ENCODE results near the gene FGD3. TPM values are rescaled to one million over a fixed set of nuclear protein-coding genes. Genes with fewer than 3 reads are reported as not detected.
"Not testable (repeated sequence)": the region's sequence is repeated elsewhere in the genome, so short reads cannot be mapped to it uniquely, and the experiment has no call there.

Gene FGD3
- total RNA-seq, 1 donor from 2014 or later, result 8.2 TPM

- no peak for DNase-seq (ENCODE audit: low spot score)
Observed at GRCh38 chr9:92974761-92975755, 27.7 kb downstream of the FGD3 start.

DNA sequence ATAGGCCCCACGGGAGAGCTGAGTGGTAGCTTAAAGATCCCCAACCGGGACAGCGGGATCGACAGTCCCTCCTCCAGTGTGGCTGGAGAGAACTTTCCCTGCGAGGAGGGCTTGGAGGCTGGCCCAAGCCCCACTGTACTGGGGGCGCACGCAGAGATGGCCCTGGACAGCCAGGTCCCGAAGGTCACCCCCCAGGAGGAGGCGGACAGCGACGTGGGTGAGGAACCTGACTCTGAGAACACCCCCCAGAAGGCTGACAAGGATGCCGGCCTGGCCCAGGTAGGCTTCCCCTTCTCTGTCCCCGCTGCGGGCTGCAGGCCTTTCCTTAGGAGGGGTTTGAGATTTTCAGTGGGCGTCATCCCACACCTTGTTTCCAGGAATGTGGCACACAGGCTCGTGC lies 29.1 kb downstream of the FGD3 start:
- no peak for DNase-seq (ENCODE audit: low spot score)

GRCh38 chr9:92977279-92977678 lies 30.0 kb downstream of the FGD3 start:
- DNase-seq (ENCODE audit: low spot score), result no peak

DNA sequence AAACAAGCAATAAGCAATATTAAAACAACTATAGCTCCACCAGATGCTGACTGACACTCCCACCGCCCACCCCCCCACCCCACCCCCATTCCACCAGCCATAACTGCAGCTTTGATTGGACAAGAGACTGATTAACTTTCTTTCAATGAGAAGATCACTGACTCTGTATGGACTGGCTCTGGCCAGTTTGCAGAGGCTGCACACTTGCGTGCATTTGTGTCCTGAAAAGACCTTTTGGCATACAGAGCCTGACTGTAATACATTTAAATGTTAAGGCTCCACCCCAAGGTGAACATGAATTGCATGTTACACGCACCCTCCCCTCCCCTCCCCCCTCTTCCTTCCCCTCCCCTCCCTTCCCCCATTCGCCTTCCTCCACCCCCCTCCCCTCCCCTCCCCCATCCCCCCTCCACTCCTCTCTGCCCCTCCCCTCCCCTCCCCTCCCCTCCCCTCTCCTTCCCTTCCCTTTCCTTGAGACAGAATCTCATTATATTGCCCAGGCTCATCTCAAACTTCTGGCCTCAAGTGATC lies 31.1 kb downstream of the FGD3 start:
- no peak for DNase-seq (ENCODE audit: low spot score)

DNA sequence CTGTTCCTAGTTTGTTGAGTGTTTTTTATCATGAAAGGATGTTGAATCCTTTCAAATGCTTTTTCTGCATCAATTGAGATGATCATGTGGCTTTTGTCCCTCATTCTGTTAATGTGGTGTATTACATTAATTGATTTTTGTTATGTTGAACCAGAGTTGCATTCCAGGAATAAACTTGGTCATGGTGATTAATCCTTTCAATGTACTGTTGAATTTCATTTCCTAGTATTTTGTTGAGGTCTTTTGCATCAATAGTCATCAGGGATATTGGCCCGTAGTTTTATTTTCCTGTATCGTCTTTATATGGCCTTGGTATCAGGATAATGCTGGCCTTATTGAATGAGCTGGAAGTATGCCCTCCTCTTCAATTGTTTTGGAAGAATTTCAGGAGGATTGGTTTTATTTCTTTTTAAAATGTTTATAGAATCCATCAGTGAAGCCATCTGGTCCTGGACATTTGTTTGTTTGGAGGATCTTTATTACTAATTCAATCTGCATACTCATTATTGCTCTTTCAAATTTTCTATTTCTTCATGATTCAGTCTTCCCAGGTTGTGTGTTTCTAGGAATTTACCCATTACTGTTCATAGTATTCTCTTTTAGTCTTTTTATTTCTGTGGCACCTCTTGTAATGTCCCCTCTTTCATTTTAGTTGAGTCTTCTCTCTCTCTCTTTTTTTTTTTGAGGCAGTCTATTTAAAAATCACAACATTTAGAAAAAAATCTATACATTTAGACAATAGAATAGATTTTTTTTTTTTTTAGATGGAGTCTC lies 32.1 kb downstream of the FGD3 start:
- DNase-seq (ENCODE audit: low spot score), result no peak

DNA sequence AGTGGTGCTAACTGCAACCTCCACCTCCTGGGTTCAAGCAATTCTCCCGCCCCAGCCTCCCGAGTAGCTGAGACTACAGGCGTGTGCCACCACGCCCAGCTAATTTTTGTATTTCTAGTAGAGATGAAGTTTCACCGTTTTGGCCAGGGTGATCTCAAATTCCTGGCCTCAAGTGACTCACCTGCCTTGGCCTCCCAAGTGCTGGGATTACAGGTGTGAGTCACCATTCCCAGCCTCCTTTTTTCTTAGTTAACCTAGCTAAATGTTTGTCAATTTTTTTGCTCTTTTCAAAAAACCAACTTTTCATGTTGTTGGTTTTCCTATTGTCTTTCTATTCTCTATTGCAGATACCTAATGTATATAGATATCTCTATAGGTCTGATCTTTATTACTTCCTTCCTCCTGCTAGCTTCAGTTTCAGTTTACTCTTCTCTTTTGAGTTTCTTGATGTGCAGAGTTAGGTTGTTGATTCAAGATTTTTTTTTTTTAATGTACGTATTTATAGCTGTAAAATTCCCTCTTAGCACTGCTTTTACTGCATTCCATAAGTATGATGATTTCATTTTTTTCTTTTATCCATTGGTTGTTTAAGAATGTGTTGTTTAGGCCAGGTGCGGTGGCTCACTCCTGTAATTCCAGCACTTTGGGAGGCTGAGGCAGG lies 32.9 kb downstream of the FGD3 start:
- DNase-seq (ENCODE audit: low spot score), result no peak

- DNase-seq (ENCODE audit: low spot score), result no peak
Observed at GRCh38 chr9:92982130-92982529, 34.8 kb downstream of the FGD3 start.

GRCh38 chr9:92983984-92984589 lies 36.8 kb downstream of the FGD3 start:
- DNase-seq (ENCODE audit: low spot score), result no peak

GRCh38 chr9:92984976-92985375 lies 37.7 kb downstream of the FGD3 start:
- DNase-seq (ENCODE audit: low spot score), result no peak

DNA sequence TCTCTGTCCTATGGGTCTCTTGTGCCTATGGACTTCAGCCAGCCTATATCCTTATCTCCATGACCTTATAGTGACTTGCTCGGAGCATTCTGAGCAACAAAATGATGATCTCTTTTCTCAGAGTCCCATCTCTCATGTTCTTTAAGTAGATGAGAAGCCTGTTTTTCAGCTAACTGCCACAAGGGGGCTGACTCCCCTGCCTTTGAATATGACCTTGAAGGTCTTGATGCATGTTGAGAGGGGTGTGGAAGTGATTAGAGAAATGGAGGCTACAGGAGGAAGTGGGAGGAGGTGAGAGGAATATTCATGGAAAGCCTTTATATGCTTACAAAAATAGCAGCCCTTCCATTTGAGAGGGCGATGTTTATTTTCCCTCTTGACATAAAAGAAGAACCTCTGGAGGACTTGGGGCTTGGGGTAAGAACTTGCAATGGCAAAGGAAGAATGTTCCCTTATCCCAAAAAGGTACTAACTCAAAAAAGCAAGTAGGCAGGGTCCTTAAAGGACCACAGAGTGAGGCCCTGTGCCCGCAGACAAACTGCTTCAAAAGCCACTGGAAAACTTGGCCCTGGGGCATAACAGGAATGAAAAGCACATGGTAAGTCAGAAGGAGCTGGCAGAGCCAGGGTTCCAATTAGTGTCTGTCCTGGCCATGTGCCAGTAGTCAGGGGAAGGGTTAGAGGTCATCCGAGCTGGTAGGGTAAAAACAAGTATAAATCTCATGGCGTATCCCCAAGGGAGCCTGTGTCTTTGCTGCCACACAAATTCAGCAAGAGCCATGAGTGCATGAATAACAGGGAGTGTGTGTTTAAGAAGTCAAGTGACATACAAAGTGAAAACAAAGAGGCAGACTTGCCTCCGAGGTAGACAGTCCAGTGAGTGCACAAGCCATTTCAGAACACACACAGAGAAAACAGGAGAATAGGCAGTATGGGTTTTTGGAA lies 39.1 kb downstream of the FGD3 start:
- no peak for DNase-seq (ENCODE audit: low spot score)

- DNase-seq (ENCODE audit: low spot score), result no peak
Observed at GRCh38 chr9:92988215-92988768, 41.0 kb downstream of the FGD3 start.

- no peak for DNase-seq (ENCODE audit: low spot score)
Observed at GRCh38 chr9:92989561-92989960, 42.2 kb downstream of the FGD3 start.

GRCh38 chr9:92990461-92990860 lies 43.1 kb downstream of the FGD3 start:
- DNase-seq (ENCODE audit: low spot score), result no peak

DNA sequence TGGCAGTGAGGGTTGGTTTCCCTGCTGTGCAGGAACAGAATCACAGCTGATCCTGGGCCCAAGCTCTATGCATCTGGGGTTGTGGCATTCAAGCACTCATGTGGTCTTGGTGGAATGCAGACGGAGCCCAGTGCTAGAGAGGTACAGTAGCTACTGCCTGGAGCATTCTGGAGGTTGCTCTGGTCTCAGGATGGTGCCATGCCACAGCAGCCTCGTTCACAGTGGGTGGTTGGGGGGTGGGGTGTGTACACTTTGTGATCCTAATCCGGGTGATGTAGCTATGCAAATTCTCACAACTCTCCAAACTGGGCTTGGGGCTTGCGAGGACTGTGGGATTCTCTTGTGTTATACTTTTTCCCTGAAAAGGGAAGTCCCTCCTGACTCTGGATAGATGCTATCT lies 45.2 kb downstream of the FGD3 start:
- no peak for DNase-seq (ENCODE audit: low spot score)

GRCh38 chr9:92998871-92999270 lies 51.5 kb downstream of the FGD3 start:
- DNase-seq (ENCODE audit: low spot score), result not testable (repeated sequence)

DNA sequence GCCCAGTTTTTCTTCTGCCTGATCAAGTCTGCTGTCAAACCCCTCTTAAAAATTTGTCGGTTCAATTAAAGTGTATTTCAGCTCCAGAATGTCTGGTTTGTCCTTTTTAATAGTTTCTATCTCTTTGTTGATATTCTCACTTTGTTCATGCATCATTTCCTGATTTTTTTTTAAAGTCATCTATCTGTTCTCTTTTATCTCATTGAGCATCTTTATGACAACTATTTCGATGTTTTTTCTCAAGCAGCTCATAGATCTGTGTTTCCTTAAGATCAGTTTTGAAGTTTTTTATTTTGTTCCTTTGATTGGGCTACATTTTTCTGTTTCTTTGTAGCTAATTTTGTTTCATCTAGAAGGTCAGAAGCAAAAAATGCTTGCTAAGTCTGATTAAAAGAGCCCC lies 53.7 kb downstream of the FGD3 start:
- DNase-seq (ENCODE audit: low spot score), result no peak

GRCh38 chr9:93002700-93003099 lies 55.4 kb downstream of the FGD3 start:
- DNase-seq (ENCODE audit: low spot score), result no peak

- DNase-seq (ENCODE audit: low spot score), result peak; percentile 50
Observed at GRCh38 chr9:93003552-93004407, 56.5 kb downstream of the FGD3 start.

DNA sequence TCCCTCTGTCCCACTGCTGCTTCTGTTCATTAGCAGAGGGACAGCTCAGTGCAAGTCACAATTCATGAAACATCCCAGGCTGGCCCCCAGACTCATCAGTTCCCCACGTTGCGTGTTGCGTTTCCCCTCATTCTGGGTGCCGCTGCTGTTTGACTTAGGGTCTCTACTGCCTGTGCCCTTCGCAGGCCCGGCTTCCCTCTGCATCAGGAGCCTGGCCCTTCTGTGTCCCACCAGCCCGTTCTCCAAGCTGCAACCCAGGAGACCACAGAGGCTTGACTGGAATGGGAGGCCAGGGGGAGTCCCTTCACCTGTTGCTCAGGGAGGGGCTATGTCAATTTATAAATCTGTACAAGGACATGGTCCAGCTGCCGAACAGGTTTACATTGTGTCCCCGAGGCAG lies 57.2 kb downstream of the FGD3 start:
- no peak for DNase-seq (ENCODE audit: low spot score)

Measured in mucosa of gallbladder (tissue), 1 donor.